HG03025 (cell line): ENCODE measurements around the gene PRR12.
A peak's percentile ranks its signal among the peaks of the same experiment; 100 is the strongest.

ENCODE experiments used
- ATAC-seq: cut with Tn5 transposase; IDR thresholded peaks from one replicate; pipeline ENCODE4 v1.9.1; 2021; ENCODE audit warnings: mild to moderate bottlenecking, moderate library complexity; ENCODE audit not compliant: unreplicated experiment, low FRiP score

Gene PRR12

GRCh38 chr19:49662011-49662410 lies 71.0 kb downstream of the PRR12 start:
- no peak for ATAC-seq

DNA sequence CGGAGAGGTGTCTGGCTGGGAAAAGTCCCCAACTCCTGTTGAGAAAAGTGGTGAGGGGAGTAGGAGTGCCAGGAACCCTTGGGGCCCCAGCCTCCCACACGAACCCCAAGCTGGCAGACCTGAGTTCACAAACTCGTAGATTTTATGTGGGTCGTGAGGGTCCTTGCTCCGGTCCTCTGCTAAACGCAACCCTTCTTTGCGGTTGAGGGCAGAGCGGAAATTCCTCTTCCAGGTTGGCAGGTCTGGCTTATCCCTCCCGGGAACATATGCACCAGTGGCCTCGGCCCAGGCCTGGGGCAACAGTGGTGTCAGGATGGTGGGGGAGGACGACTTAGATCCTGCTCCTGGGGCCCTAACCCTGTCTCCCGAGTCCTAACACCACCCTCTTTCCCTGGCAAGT lies 72.2 kb downstream of the PRR12 start:
- no peak for ATAC-seq

- no peak for ATAC-seq
These were observed 73.4 kb downstream of the PRR12 start for GRCh38 chr19:49664171-49665035.

DNA sequence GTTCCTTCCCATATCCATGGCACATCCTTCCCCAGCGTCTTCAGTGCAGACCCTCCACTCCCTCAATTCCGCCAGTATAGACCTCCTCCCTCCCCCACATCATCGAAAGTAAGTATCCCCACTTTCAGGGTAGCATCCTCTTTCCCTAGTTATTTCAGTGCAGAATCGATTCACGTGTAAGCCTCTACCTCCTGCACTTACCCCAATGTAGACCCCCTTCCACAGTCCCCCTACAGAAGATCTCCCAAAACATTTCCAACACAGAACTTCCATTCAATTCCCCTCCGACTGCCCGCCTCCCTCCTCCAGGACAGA lies 74.0 kb downstream of the PRR12 start:
- no peak for ATAC-seq

DNA sequence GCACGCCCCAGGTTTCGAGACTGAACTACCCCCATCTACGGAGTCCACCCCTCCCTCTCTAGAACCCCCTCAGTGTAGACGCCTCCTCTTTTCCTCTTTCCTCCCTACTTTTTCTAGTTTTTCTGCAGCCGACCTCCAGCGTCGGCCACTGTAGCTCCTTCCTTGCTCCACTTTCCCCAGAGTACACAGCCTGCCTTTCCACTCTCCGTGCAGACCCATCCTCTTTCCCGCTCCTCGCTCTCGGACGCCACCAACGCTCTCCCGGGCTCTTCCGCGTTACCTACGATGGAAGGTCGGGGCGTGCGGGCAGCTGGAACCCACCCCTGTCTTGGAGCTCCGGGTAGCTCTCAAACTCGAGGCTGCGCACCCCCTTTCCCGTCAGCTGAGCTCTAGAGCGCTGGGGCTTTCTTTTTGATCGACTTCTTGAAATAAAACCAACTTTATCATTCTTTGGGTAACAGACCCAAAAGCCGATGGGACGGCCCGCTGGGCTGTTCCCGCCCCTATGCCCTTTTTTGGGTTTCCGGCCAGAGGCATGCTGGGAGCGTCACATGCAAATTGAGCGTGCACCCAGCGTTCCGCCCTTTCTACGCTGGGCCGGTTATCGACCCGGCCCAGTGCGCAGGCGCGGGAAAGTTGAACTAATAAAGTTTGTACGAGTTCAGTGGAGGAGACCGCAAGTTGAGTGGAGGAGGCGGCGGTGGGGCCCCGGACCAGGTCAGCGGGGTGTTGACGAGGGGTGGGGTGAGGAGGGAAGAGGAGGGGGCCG lies 74.6 kb downstream of the PRR12 start, which contains the start of the genes BCL2L12 and IRF3:
BCL2L12 (plus strand) TSS at position 583 of the 769 bp plus-strand sequence. CDS start 760 bp downstream, outside the sequence.
IRF3 (minus strand) TSS at position 507 of the 769 bp plus-strand sequence. CDS start 1,019 bp downstream, outside the sequence.
- peak; percentile 70 for ATAC-seq

DNA sequence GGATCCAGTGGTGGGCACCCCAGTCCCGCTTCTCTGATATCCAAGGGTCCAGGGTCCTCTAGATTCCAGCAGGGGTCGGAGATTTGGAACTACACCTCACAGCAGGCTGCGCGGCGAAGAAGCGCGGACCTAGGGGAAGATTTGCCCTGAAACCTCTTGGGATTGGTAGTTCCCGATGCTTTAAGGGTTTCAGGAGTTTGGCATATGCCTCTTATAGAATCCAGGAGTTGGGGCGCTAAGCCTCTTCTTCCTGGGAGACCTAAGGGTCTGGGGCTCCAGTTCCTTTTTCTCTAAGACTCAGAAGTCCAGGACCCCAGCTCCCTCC lies 75.1 kb downstream of the PRR12 start:
- ATAC-seq, result no peak

DNA sequence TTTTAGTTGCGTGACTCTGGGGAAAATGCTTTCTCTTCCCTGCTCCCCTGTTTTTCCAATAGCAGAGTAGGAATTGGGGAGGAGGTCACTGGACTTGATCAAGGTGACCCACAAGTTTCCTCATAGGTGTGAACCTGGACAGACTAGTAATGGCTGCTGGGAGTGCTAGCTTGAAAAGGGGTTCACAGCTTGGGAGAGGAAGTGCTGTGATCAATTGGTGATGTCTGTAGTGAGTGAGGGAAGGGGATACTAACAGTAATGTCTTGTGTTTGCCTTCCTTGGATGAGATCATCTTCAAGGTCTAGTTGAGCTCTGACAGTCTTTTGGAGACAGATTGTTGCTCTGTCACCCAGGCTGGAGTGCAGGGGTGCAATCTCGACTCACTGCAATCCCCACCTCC lies 76.5 kb downstream of the PRR12 start:
- no peak for ATAC-seq

- no peak for ATAC-seq
These were observed 78.5 kb downstream of the PRR12 start for GRCh38 chr19:49669516-49669915.

DNA sequence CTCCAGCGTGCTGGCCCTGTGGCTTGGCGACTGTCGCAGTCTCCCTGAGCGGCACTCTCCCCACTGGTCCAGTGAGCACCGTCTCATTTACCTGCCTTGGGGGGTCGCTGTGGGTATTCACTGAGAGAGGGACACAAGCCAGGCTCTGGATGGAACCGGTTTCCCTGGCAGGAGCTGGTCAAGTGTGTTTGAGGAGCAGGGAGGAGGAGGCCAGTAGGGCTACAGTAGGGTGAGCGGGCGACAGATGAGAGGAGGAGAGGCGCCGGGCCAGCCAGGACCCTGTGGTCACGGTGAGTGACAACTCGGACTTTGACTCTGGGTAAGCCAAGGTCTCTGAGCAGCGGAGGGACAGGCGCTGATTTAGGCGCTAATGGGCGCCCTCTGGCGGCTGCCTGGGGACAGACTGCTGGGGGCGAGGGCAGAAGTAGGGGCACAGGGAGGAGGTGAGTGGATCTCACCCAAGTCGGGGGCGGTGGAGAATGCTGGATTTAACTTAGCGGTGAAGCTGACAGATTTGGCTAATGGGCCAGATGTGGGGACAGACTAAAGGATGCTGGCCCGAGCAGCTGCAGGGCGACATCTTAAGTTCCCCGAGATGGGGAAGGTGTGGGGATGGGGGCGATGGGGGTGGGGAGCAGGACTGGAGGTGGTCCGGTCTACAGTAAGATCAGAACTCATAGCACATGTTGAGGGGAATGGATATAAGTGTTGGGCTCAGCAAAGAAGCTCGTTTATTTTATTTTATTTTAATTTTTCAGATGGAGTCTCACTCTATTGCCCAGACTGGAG lies 81.3 kb downstream of the PRR12 start:
- ATAC-seq, result no peak
